Panc1 (cell line): ENCODE data around the gene UNC93A.

Experiments
- POLR2AphosphoS5 ChIP-seq: IDR thresholded peaks from 2 replicates; pipeline ENCODE4 v1.6.1; 2012; ENCODE audit warnings: mild to moderate bottlenecking, low read depth, low read length, moderate library complexity
- REST ChIP-seq, 2 experiments: IDR thresholded peaks; 2 replicates each; pipeline ENCODE4 v1.6.1; 2011 to 2012; ENCODE audit warnings: low read depth in 2 of 2, control low read depth in 1 of 2, low read length in 1 of 2, mild to moderate bottlenecking in 1 of 2, moderate library complexity in 1 of 2; ENCODE audit not compliant: insufficient read depth in 1 of 2
- SIN3A ChIP-seq: IDR thresholded peaks from 2 replicates; pipeline ENCODE4 v1.6.1; 2012; ENCODE audit warnings: low read depth, mild to moderate bottlenecking, low read length, moderate library complexity, borderline replicate concordance; ENCODE audit not compliant: insufficient read depth
- TCF7L2 ChIP-seq: IDR thresholded peaks from 2 replicates; pipeline ENCODE4 v1.6.1; 2011; ENCODE audit warnings: mild to moderate bottlenecking, low read depth, low read length, inconsistent platforms
- TF ChIP-seq, protein P1 (sequence below): fragments of 450-650 bp; IDR thresholded peaks from 2 replicates; pipeline ENCODE4 v1.5.1; 2017; ENCODE audit warnings: mild to moderate bottlenecking

DNA sequence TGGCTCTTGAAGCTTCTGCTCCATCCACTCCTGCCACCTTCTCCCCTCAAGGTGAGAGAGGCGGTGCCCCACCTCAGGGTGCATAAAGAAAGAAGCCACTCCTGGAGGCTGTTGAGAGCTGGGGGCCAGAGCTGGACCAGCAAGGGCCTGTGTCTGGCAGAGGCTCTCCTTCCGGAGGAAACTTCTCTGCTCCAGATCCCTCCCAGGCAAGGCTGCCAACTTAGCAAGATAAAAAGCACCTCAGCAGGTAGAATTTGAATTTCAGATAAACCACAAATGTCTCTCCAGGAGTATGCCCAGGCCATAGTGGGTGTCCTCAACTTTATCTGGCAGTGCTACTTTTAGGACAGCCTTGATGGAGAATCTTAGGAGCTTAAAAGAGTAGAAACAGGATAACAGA, 13.8 kb downstream of the UNC93A start:
- TF ChIP-seq, protein P1, sequence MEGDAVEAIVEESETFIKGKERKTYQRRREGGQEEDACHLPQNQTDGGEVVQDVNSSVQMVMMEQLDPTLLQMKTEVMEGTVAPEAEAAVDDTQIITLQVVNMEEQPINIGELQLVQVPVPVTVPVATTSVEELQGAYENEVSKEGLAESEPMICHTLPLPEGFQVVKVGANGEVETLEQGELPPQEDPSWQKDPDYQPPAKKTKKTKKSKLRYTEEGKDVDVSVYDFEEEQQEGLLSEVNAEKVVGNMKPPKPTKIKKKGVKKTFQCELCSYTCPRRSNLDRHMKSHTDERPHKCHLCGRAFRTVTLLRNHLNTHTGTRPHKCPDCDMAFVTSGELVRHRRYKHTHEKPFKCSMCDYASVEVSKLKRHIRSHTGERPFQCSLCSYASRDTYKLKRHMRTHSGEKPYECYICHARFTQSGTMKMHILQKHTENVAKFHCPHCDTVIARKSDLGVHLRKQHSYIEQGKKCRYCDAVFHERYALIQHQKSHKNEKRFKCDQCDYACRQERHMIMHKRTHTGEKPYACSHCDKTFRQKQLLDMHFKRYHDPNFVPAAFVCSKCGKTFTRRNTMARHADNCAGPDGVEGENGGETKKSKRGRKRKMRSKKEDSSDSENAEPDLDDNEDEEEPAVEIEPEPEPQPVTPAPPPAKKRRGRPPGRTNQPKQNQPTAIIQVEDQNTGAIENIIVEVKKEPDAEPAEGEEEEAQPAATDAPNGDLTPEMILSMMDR = no peak
- no peak for TF ChIP-seq POLR2AphosphoS5
- no peak for TF ChIP-seq TCF7L2
- TF ChIP-seq REST (IDR thresholded peaks at IDR 0.05; ENCODE audit: insufficient read depth in 1 of 2, low read depth in 2 of 2, low read length in 1 of 2) = no peak
- no peak for TF ChIP-seq SIN3A
